GM10266 (cell line): ENCODE results near the gene TBCCD1.

ENCODE experiments used
- DNase-seq: peaks from one replicate; pipeline ENCODE4 v3.0.0; 2012; ENCODE audit errors: extremely low spot score
- CTCF ChIP-seq: IDR thresholded peaks from 2 replicates; pipeline ENCODE4 v1.5.1; 2012; ENCODE audit warnings: mild to moderate bottlenecking, low read depth; ENCODE audit not compliant: control insufficient read depth, insufficient read depth; ENCODE audit errors: missing control alignments

The TBCCD1 gene

GRCh38 chr3:186567072-186567921, at the start of gene TBCCD1:
TBCCD1 (minus strand) TSS chr3:186567339; CDS start chr3:186564329, 3,010 bp downstream.
- TF ChIP-seq CTCF: no peak
- peak; percentile 96 for DNase-seq

GRCh38 chr3:186616299-186616617, 49.1 kb upstream of the TBCCD1 start:
- no peak for TF ChIP-seq CTCF
- DNase-seq: no peak

GRCh38 chr3:186614597-186615483, 47.7 kb upstream of the TBCCD1 start:
- peak; percentile 88 for DNase-seq
- peak; percentile 100 for TF ChIP-seq CTCF

- no peak for DNase-seq
- TF ChIP-seq CTCF: no peak
These were observed 47.1 kb upstream of the TBCCD1 start for GRCh38 chr3:186614266-186614596.

- no peak for TF ChIP-seq CTCF
- DNase-seq: no peak
These were observed 46.6 kb upstream of the TBCCD1 start for GRCh38 chr3:186613637-186614265.

GRCh38 chr3:186612721-186613636, 45.8 kb upstream of the TBCCD1 start, which contains the start of gene AHSG:
AHSG (plus strand) TSS chr3:186613060; CDS start chr3:186613142, 82 bp downstream.
- DNase-seq: no peak
- TF ChIP-seq CTCF: no peak
